ENCODE data around the gene DHRS3.

GRCh38 chr1:12543740-12544154, 74.3 kb downstream of the DHRS3 start:
- TF ChIP-seq POLR2A (IDR thresholded peaks at IDR 0.05; ENCODE audit: low read depth, low read length) (no peak), EZH2 (IDR thresholded peaks at IDR 0.05; ENCODE audit: borderline replicate concordance, low read depth, low read length, severe bottlenecking) (no peak), CTCF (IDR thresholded peaks at IDR 0.05; ENCODE audit: extremely low read depth in 1 of 2, insufficient read depth in 1 of 2, low read depth in 1 of 2, low read length in 2 of 2) (no peak), FOS (IDR thresholded peaks at IDR 0.05; ENCODE audit: borderline replicate concordance, insufficient read depth, low read length) (no peak), POLR2AphosphoS5 (IDR thresholded peaks at IDR 0.05; ENCODE audit: insufficient read depth, low read depth, low read length) (no peak), GATA2 (IDR thresholded peaks at IDR 0.05; ENCODE audit: insufficient read depth, insufficient read length, low read depth, low read length) (no peak)
